ENCODE results near the gene PFDN4.

Gene PFDN4

GRCh38 chr20:54203281-54203680 lies 4.6 kb upstream of the PFDN4 start:
- no peak for TF ChIP-seq CTCF (IDR thresholded peaks at IDR 0.05; ENCODE audit: insufficient read depth, low read depth, low read length, missing control alignments)

GRCh38 chr20:54204063-54204462 lies 3.8 kb upstream of the PFDN4 start:
- no peak for TF ChIP-seq CTCF (IDR thresholded peaks at IDR 0.05; ENCODE audit: insufficient read depth, low read depth, low read length, missing control alignments)
- DNase-seq (ENCODE audit: low read depth) = no peak
- H3K4me3 ChIP-seq (ENCODE audit: low read depth, low read length) = no peak overlapping the region

More at GRCh38 chr20:54203281-54203680, 4.6 kb upstream of the PFDN4 start:
- H3K4me3 ChIP-seq (ENCODE audit: low read depth, low read length) = no peak overlapping the region
- no peak for DNase-seq (ENCODE audit: low read depth)

GRCh38 chr20:54204481-54204880 lies 3.4 kb upstream of the PFDN4 start:
- no peak for DNase-seq (ENCODE audit: low read depth)
- no peak for TF ChIP-seq CTCF (IDR thresholded peaks at IDR 0.05; ENCODE audit: insufficient read depth, low read depth, low read length, missing control alignments)
- no peak overlapping the region for H3K4me3 ChIP-seq (ENCODE audit: low read depth, low read length)

- no peak for TF ChIP-seq CTCF (IDR thresholded peaks at IDR 0.05; ENCODE audit: insufficient read depth, low read depth, low read length, missing control alignments)
- no peak overlapping the region for H3K4me3 ChIP-seq (ENCODE audit: low read depth, low read length)
Measured at GRCh38 chr20:54205450-54205849, 2.4 kb upstream of the PFDN4 start.

GRCh38 chr20:54207053-54207742 lies 689 bp upstream of the PFDN4 start:
- TF ChIP-seq CTCF (IDR thresholded peaks at IDR 0.05; ENCODE audit: insufficient read depth, low read depth, low read length, missing control alignments) = no peak
- no peak overlapping the region for H3K4me3 ChIP-seq (ENCODE audit: low read depth, low read length)
- no peak for DNase-seq (ENCODE audit: low read depth)

More at GRCh38 chr20:54205450-54205849, 2.4 kb upstream of the PFDN4 start:
- peak; percentile 18 for DNase-seq (ENCODE audit: low read depth)

GRCh38 chr20:54208548-54209176 lies 775 bp downstream of the PFDN4 start:
- peak overlapping the region; percentile 77 for H3K4me3 ChIP-seq (ENCODE audit: low read depth, low read length)
- TF ChIP-seq CTCF (IDR thresholded peaks at IDR 0.05; ENCODE audit: insufficient read depth, low read depth, low read length, missing control alignments) = no peak
- DNase-seq (ENCODE audit: low read depth) = peak; percentile 23

Data from GM12865 (cell line).